ENCODE measurements around the gene KCNK2.
A peak's percentile ranks its signal among the peaks of the same experiment; 100 is the strongest.

The KCNK2 gene

GRCh38 chr1:215252164-215252563 lies 169.6 kb downstream of the KCNK2 start:
- no peak for DNase-seq (ENCODE audit: low spot score)

GRCh38 chr1:215256936-215257679 lies 174.6 kb downstream of the KCNK2 start:
- DNase-seq (ENCODE audit: low spot score): no peak

- no peak for DNase-seq (ENCODE audit: low spot score)
Observed at GRCh38 chr1:215260711-215261110, 178.2 kb downstream of the KCNK2 start.

- DNase-seq (ENCODE audit: low spot score): no peak
Observed at GRCh38 chr1:215262106-215262505, 179.6 kb downstream of the KCNK2 start.

GRCh38 chr1:215263636-215264035 lies 181.1 kb downstream of the KCNK2 start:
- no peak for DNase-seq (ENCODE audit: low spot score)

GRCh38 chr1:215264649-215265048 lies 182.1 kb downstream of the KCNK2 start:
- DNase-seq (ENCODE audit: low spot score): no peak

GRCh38 chr1:215267495-215267894 lies 185.0 kb downstream of the KCNK2 start:
- no peak for DNase-seq (ENCODE audit: low spot score)

- no peak for DNase-seq (ENCODE audit: low spot score)
Observed at GRCh38 chr1:215269955-215270354, 187.4 kb downstream of the KCNK2 start.

- peak; percentile 11 for DNase-seq (ENCODE audit: low spot score)
Observed at GRCh38 chr1:215273838-215274516, 191.4 kb downstream of the KCNK2 start.

GRCh38 chr1:215276582-215276981 lies 194.0 kb downstream of the KCNK2 start:
- no peak for DNase-seq (ENCODE audit: low spot score)

GRCh38 chr1:215277532-215277931 lies 195.0 kb downstream of the KCNK2 start:
- DNase-seq (ENCODE audit: low spot score): peak; percentile 15

GRCh38 chr1:215279682-215280081 lies 197.1 kb downstream of the KCNK2 start:
- no peak for DNase-seq (ENCODE audit: low spot score)

- DNase-seq (ENCODE audit: low spot score): no peak
Observed at GRCh38 chr1:215282557-215282956, 200.0 kb downstream of the KCNK2 start.

- no peak for DNase-seq (ENCODE audit: low spot score)
Observed at GRCh38 chr1:215285013-215285800, 202.7 kb downstream of the KCNK2 start.
